ENCODE data around the gene USP22. TPM values are rescaled to one million over a fixed set of nuclear protein-coding genes. Genes with fewer than 3 reads are reported as not detected.

Gene USP22
- total RNA-seq, 1 donor from 2014 or later = 192 TPM

DNA sequence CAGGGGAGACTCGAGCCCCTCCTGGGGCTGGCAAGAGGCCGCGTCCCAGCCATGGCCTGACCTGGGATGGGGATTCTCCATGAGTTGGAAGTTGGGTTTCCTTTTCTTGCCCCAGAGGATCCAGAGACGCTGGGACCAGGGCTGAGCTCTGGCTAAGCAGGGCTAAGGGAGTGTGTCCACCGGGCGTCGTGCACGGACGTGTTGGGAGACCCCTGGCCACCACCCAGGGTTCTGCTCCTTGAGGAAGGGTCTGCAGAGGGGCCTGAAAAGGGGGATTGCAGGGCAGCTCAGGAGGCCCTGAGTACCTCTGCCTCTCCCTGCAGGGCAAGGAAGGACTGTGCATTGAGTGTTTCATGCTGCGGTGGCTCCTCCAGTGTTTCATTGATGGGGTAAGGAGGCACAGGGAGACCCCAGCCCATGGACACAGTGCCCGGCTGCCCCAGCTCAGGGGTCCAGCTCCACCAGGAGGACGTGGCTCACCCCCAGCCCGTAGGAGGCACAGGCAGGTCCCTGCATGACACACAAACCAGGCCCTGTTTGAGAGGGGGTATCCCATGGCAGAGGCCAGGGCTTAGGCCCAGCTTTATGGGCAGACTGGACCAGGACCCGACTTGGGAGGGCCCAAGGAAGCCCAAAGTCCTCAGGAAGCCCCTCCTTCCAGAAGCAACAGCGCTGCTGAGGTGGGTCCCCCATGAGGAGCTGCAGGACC is 47.5 kb downstream of the USP22 start:
- Histone ChIP-seq H3K27ac (no peak overlapping the region), H3K9ac (no peak overlapping the region), H3K79me2 (ENCODE audit: low read depth) (peaks cover 3% of the 10 kb centered on the region), H2AFZ (replicated peaks) (no peak overlapping the region), H3K4me3 (no peak overlapping the region), H4K20me1 (ENCODE audit: low read depth) (peaks cover 27% of the 10 kb centered on the region), H3K9me3 (ENCODE audit: low read depth) (no peaks in the 10 kb centered on the region), H3K36me3 (no peaks in the 10 kb centered on the region), H3K4me2 (no peak overlapping the region), H3F3A (ENCODE audit: low read depth) (peaks cover 27% of the 10 kb centered on the region), H3K4me1 (peaks cover 6% of the 10 kb centered on the region), H3K27me3 (no peaks in the 10 kb centered on the region)
- peaks cover 7% of the 10 kb centered on the region for H3K36me3 Mint-ChIP-seq
- H3K27me3 Mint-ChIP-seq (ENCODE audit: insufficient read depth, low read depth) = peaks cover 6% of the 10 kb centered on the region
- no peak for DNase-seq (ENCODE audit: low spot score)
- H3K27ac Mint-ChIP-seq = no peak overlapping the region
- no peak overlapping the region for H3K4me3 Mint-ChIP-seq
- no peaks in the 10 kb centered on the region for H3K9me3 Mint-ChIP-seq
- no peak for TF ChIP-seq EZH2 (IDR thresholded peaks at IDR 0.05)
- TF ChIP-seq EZH2phosphoT487 (IDR thresholded peaks at IDR 0.05) = no peak
- TF ChIP-seq, protein P1, sequence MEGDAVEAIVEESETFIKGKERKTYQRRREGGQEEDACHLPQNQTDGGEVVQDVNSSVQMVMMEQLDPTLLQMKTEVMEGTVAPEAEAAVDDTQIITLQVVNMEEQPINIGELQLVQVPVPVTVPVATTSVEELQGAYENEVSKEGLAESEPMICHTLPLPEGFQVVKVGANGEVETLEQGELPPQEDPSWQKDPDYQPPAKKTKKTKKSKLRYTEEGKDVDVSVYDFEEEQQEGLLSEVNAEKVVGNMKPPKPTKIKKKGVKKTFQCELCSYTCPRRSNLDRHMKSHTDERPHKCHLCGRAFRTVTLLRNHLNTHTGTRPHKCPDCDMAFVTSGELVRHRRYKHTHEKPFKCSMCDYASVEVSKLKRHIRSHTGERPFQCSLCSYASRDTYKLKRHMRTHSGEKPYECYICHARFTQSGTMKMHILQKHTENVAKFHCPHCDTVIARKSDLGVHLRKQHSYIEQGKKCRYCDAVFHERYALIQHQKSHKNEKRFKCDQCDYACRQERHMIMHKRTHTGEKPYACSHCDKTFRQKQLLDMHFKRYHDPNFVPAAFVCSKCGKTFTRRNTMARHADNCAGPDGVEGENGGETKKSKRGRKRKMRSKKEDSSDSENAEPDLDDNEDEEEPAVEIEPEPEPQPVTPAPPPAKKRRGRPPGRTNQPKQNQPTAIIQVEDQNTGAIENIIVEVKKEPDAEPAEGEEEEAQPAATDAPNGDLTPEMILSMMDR (IDR thresholded peaks at IDR 0.05) = no peak
- peaks cover 25% of the 10 kb centered on the region for H3K4me1 Mint-ChIP-seq

DNA sequence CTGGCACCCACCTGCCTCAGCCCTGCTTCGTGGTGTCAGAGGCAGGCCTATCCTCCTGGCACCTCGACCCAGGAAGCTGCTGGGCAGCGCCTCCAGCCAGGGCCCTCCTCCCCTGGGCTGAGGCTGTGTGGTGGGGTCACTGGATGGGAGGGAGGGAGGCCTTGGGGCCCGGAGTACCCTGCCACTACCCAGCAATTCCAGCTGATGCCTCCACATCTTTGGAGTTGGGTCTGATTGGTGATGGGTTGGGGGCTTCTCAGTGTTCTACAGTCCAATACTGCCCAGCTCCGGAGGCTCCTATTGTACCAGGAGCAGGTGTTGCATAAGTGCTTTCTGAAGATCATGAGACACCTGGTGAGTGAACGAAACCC is 48.0 kb downstream of the USP22 start:
- H3K27ac Mint-ChIP-seq = no peak overlapping the region
- no peak overlapping the region for H3K4me3 Mint-ChIP-seq
- no peak for TF ChIP-seq EZH2phosphoT487 (IDR thresholded peaks at IDR 0.05)
- TF ChIP-seq, protein P1 (IDR thresholded peaks at IDR 0.05) = no peak
- no peak for TF ChIP-seq EZH2 (IDR thresholded peaks at IDR 0.05)
- peaks cover 8% of the 10 kb centered on the region for H3K36me3 Mint-ChIP-seq
- H4K20me1 ChIP-seq (ENCODE audit: low read depth) = peaks cover 21% of the 10 kb centered on the region
- no peak overlapping the region for H3K9ac ChIP-seq
- no peaks in the 10 kb centered on the region for H3K79me2 ChIP-seq (ENCODE audit: low read depth)
- H3K9me3 ChIP-seq (ENCODE audit: low read depth) = no peaks in the 10 kb centered on the region
- H3K9me3 Mint-ChIP-seq = no peaks in the 10 kb centered on the region
- H3K4me2 ChIP-seq = no peak overlapping the region
- H3K4me3 ChIP-seq = no peak overlapping the region
- H3K4me1 Mint-ChIP-seq = peaks cover 28% of the 10 kb centered on the region
- peaks cover 22% of the 10 kb centered on the region for H3F3A ChIP-seq (ENCODE audit: low read depth)
- H3K4me1 ChIP-seq = peaks cover 6% of the 10 kb centered on the region
- no peaks in the 10 kb centered on the region for H3K36me3 ChIP-seq
- no peak for DNase-seq (ENCODE audit: low spot score)
- no peak overlapping the region for H2AFZ ChIP-seq (replicated peaks)
- no peaks in the 10 kb centered on the region for H3K27me3 ChIP-seq
- H3K27me3 Mint-ChIP-seq (ENCODE audit: insufficient read depth, low read depth) = peaks cover 6% of the 10 kb centered on the region
- H3K27ac ChIP-seq = no peak overlapping the region

DNA sequence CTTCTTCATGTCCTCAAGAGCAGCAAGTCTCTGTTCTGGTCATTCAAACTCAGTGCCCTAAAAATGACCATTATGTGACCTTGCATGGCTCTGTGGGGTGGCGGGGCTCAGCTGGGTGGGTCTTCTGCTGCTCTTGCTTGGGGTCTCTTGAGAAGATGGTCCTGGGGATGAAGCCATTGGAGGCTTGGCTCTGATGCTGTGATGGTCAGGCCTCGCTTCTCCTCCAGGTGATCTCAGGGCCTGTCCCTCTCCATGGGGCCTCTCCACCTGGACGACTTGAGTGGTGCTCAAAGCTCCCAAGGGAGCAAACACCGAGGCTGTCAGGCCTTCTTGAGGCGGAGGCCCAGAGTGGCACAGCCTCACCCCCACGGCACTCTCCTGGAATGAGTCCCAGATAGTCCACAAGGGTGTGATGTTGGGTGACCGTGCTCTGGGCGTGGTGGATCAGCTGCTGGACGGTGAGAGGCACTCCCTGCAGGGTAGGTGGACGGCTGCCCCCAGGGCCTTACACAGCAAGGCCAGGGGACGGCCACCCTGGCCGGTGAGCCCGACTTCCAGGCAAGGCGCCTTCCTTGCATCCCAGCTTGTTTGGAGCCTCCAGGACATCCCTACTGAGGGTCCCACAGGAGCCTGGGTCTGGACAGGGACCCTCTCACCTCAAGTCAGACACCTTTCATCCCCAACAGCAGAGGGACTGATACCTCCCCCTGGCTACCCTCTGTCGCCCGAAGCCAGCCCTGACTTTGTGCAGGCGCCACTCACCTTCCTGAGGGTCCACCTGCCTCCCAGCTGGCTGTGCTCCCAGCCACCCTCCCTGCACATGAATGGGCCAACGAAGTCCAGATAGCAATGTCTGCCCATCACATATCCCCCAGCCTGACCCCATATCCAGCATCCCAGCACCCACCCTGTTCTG is 48.7 kb downstream of the USP22 start:
- Histone ChIP-seq H3K9ac (no peak overlapping the region), H3K27me3 (no peaks in the 10 kb centered on the region), H4K20me1 (ENCODE audit: low read depth) (peaks cover 15% of the 10 kb centered on the region), H2AFZ (replicated peaks) (no peak overlapping the region), H3K9me3 (ENCODE audit: low read depth) (no peaks in the 10 kb centered on the region), H3F3A (ENCODE audit: low read depth) (peaks cover 15% of the 10 kb centered on the region), H3K27ac (no peak overlapping the region), H3K36me3 (no peaks in the 10 kb centered on the region), H3K4me1 (peaks cover 6% of the 10 kb centered on the region), H3K79me2 (ENCODE audit: low read depth) (no peaks in the 10 kb centered on the region), H3K4me3 (no peak overlapping the region), H3K4me2 (no peak overlapping the region)
- Mint-ChIP-seq H3K27ac (no peak overlapping the region), H3K27me3 (ENCODE audit: insufficient read depth, low read depth) (peaks cover 8% of the 10 kb centered on the region), H3K4me1 (peaks cover 34% of the 10 kb centered on the region), H3K9me3 (no peaks in the 10 kb centered on the region), H3K4me3 (no peak overlapping the region), H3K36me3 (peaks cover 9% of the 10 kb centered on the region)
- no peak for DNase-seq (ENCODE audit: low spot score)
- TF ChIP-seq EZH2 (IDR thresholded peaks at IDR 0.05) = no peak
- TF ChIP-seq, protein P1 (IDR thresholded peaks at IDR 0.05) = no peak
- no peak for TF ChIP-seq EZH2phosphoT487 (IDR thresholded peaks at IDR 0.05)

Measured in neural progenitor cell (in vitro differentiated cells).